KOPT-K1 (cell line): Measurements from ENCODE around the gene CRAMP1.
A peak's percentile ranks its signal among the peaks of the same experiment; 100 is the strongest.

ENCODE experiments used
- H3K27ac ChIP-seq: fragments of 200-600 bp; sonication (generic); 2 replicates; pipeline ENCODE4 v1.5.1; 2016; ENCODE audit warnings: antibody characterized with exemption, mild to moderate bottlenecking, low read depth, low read length; ENCODE audit not compliant: poor library complexity, severe bottlenecking
- H3K36me3 ChIP-seq: fragments of 200-600 bp; sonication (generic); 2 replicates; pipeline ENCODE4 v1.5.1; 2017; ENCODE audit warnings: antibody characterized with exemption, mild to moderate bottlenecking, low read length, moderate library complexity; ENCODE audit not compliant: insufficient read depth
- H3K9me3 ChIP-seq: fragments of 200-600 bp; sonication (generic); 2 replicates; pipeline ENCODE4 v1.5.1; 2017; ENCODE audit warnings: antibody characterized with exemption, low read length, mild to moderate bottlenecking; ENCODE audit not compliant: insufficient read depth, poor library complexity, severe bottlenecking

The CRAMP1 gene

DNA sequence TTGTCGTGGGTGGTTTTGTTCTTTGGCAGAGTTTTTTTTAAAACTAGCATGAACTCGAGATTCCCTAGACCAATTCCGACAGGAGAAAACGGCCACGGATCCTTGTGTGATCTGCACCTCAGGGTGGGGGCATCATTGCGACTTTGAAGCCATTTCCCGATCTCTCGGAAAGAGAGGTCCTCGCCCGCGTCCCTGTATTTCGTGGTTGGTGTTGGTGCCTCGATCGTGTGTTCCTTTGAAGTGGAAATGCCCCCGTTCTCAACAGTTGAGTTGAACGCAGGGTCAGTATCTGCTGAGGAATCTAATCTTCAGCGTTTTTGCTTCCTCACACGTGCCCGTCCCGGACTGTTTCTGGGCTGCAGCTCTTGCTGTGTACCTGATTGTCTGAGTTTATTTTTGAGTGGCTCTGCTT lies 1.1 kb downstream of the CRAMP1 start:
- peaks cover 24% of the 10 kb centered on the region for H3K36me3 ChIP-seq
- peak overlapping the region; percentile 53 for H3K27ac ChIP-seq
- no peaks in the 10 kb centered on the region for H3K9me3 ChIP-seq

DNA sequence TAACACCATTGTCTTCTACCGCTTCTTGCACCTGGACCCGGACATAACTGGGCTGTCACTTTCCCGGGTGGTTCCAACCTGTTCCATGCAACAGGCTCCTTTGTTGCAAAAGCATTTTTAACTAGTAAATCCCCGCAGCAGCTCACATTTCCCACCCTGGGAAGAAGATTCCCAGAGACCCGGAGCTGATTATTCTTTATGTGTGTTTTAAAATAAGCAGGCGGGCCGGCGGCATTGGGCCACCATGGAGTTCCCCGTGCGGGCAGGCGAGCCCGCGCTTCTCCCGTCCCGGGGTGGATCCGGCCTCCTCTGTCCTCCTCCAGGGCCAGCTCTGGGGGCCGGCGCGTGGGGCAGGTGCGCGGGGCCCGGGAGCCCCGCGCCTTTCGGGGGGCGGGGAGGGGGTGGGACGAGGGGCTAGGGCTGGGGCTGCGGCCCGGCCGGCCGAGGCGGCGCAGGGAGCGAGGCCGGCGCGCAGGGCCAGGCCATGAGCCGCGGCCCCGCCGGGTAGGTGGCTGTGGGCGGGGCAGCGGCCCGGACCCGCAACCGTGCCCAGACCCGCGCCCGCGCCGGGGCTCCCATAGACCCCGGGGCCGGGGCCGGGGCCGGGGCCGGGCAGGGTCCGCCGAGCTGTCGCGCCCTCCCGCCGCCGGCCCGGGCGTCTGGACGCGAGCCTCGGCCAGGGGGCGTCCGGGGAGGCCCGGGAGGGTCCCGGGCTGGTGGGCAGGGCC lies 1.7 kb downstream of the CRAMP1 start:
- peak overlapping the region; percentile 29 for H3K27ac ChIP-seq
- no peaks in the 10 kb centered on the region for H3K9me3 ChIP-seq
- H3K36me3 ChIP-seq: peaks cover 31% of the 10 kb centered on the region

GRCh38 chr16:1614456-1615102 lies 2.4 kb downstream of the CRAMP1 start:
- H3K9me3 ChIP-seq: no peaks in the 10 kb centered on the region
- H3K27ac ChIP-seq: peak overlapping the region; percentile 50
- peaks cover 37% of the 10 kb centered on the region for H3K36me3 ChIP-seq

DNA sequence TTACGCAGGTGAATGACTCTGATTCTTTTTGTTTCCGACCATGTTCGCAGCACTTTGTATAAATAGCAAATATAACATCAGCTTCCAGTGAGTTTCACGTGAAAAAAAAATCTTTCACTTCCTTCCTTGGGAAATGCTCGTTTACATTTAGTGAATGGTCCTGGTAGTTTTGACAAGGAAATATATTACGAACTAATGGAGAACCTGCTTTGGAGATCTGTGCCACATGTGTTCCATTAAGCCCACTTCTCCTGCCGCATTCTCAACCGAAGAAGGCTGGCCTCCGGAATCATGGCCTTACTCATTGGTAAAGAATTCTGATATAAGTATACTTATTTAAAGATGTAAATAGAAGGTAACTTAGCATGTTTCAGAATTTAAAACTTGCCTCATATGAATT lies 3.6 kb downstream of the CRAMP1 start:
- Histone ChIP-seq H3K36me3 (peaks cover 49% of the 10 kb centered on the region), H3K27ac (no peak overlapping the region)

GRCh38 chr16:1619976-1620375 lies 7.8 kb downstream of the CRAMP1 start:
- Histone ChIP-seq H3K9me3 (no peaks in the 10 kb centered on the region), H3K27ac (no peak overlapping the region), H3K36me3 (peaks cover 80% of the 10 kb centered on the region)

More for the DNA sequence above, 3.6 kb downstream of the CRAMP1 start:
- no peaks in the 10 kb centered on the region for H3K9me3 ChIP-seq

DNA sequence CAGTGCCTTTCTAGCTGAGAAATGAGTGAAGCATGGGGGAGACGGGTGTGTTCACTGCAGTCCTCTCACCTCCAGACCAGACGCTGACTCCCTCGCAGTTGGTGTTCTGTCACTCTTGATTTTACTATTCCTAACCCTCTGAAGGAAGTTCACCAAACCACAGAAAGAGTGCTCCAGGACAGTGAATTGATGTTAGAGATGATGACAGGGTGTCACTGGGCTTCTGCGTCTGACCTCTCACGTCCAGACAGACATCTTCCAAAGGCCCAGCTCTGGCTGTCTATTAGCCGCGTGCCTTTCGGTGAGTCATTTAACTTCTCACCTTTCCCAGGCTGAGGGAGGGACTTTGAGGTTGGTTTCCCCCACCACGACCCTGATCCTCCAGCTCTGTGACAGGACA lies 8.2 kb downstream of the CRAMP1 start:
- Histone ChIP-seq H3K9me3 (no peaks in the 10 kb centered on the region), H3K36me3 (peaks cover 84% of the 10 kb centered on the region), H3K27ac (no peak overlapping the region)

- Histone ChIP-seq H3K36me3 (peaks cover 87% of the 10 kb centered on the region), H3K27ac (no peak overlapping the region)
Measured at GRCh38 chr16:1621851-1622250, 9.7 kb downstream of the CRAMP1 start.

DNA sequence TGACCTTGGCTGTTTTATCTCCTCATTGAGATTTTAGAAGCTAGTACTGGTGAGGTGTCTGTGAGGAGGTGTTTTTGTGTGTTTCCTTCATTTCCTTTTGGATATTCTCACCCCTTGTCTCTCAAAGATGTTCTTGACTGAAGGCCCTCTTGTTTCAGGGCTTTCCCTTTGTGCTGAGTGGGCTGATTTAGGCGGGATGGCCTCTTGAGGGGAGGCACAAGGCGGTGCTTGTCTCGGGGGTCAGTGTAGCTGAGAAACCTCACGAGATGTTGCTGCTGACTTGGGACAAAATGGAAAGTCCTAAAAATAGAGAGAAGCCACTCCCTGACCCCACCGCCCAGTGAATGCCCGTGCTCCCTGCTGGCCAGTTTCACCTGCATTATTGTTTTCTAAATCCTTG lies 14.2 kb downstream of the CRAMP1 start:
- H3K27ac ChIP-seq: no peak overlapping the region
- H3K9me3 ChIP-seq: no peaks in the 10 kb centered on the region
- peaks cover 86% of the 10 kb centered on the region for H3K36me3 ChIP-seq

More at GRCh38 chr16:1621851-1622250, 9.7 kb downstream of the CRAMP1 start:
- H3K9me3 ChIP-seq: no peaks in the 10 kb centered on the region

DNA sequence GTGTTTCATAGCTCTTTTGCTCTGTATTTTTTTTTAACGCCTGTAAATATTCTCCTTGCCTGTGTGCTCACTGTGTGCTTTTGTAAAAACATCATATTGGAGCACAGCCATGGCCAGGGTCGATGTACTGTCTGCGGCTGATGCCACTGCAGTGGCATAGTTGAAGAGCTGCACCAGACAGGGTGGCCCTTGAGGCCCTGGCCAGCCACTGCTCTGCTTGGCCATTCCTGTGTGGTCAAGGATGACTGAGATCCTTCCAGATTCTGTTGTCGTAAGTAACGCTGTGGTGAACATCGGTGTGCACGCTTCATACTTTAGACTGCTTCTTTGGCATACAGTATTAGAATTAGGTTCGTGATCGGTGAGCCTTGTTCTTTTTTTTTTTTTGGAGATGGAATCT lies 14.6 kb downstream of the CRAMP1 start:
- peaks cover 86% of the 10 kb centered on the region for H3K36me3 ChIP-seq
- H3K27ac ChIP-seq: no peak overlapping the region
- no peaks in the 10 kb centered on the region for H3K9me3 ChIP-seq

GRCh38 chr16:1630450-1631213 lies 18.5 kb downstream of the CRAMP1 start:
- Histone ChIP-seq H3K27ac (no peak overlapping the region), H3K36me3 (peaks cover 99% of the 10 kb centered on the region), H3K9me3 (no peaks in the 10 kb centered on the region)

GRCh38 chr16:1631230-1631629 lies 19.1 kb downstream of the CRAMP1 start:
- Histone ChIP-seq H3K27ac (no peak overlapping the region), H3K36me3 (peaks cover 95% of the 10 kb centered on the region), H3K9me3 (no peaks in the 10 kb centered on the region)

DNA sequence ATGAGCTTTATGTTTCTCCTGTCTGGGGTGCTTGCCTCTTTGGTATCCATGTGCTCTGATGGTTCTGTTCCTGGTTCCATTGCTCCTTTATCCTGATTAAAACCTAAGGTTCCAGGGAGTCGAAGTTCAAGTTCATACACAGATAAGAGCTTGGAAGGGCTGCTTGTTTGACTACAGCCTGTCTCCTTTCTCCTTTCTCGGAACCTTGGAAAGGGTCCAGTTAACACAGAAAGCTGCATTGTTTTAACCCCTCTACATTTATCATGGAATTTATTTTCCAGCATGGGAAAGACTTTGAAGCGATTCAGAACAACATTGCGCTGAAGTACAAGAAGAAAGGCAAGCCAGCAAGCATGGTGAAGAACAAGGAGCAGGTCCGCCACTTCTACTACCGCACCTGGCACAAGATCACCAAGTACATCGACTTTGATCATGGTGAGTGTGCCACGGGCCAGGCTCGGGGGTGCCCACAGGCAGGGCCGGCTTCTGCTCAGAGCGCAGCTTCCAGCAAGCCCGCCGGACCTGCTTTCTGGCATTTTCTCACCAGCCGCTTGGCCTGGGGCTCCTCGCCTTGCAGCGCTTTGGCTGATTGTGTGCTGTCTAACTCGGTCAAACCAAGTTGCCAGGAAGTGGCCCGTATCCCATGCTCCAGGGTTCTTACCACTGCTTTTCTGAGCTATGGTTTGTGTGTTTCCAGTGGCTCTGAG lies 19.9 kb downstream of the CRAMP1 start:
- Histone ChIP-seq H3K9me3 (no peaks in the 10 kb centered on the region), H3K27ac (no peak overlapping the region), H3K36me3 (peaks cover 88% of the 10 kb centered on the region)

- Histone ChIP-seq H3K9me3 (no peaks in the 10 kb centered on the region), H3K36me3 (peaks cover 88% of the 10 kb centered on the region), H3K27ac (no peak overlapping the region)
Measured at GRCh38 chr16:1632638-1632970, 20.4 kb downstream of the CRAMP1 start.

DNA sequence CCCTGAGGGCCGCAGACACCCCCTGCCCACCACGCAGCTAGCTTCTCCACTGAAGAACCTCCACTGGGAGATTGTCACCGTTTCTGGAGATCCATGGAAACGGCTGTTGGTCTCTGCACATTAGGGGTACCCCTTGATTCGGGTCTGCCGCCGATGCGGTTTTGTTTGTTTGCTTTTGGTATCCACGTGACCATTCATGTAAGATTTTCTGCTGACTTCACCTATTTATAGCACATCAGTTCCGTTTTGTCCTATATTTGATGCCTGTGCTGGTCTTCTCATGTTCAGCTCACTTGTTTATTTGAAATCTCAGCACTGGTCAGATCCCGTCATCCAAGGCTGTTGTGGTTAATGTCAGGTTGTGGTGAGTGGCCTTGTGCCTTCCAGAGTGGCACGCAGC lies 21.1 kb downstream of the CRAMP1 start:
- H3K27ac ChIP-seq: no peak overlapping the region
- peaks cover 88% of the 10 kb centered on the region for H3K36me3 ChIP-seq
- no peaks in the 10 kb centered on the region for H3K9me3 ChIP-seq

DNA sequence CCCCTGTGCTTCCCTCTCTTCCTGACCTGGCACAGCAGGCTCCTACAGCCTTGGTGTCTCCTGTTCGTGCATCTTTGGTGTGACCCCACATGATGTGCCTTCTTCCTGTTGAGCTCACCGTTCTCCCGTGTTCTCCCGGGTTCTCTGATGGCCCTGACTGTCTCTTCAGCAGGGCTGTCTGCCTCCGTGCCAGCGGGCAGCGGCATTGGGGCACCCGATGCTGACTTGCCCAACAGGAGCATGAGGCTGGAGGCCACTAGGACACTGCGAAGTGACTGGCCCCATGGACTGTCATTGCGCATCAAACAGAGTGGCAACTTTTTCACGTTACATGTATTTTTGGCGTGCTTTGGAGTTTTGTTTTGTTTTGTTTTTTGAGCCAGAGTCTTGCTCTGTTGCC lies 22.4 kb downstream of the CRAMP1 start:
- Histone ChIP-seq H3K9me3 (no peaks in the 10 kb centered on the region), H3K36me3 (peaks cover 89% of the 10 kb centered on the region), H3K27ac (no peak overlapping the region)
